ENCODE data around the gene GGA2. TPM values are rescaled to one million over a fixed set of nuclear protein-coding genes. Genes with fewer than 3 reads are reported as not detected.

GGA2 gene
- total RNA-seq, 1 experiment from 2014 or later = 26.5 TPM

- ChIA-PET POLR2A (ENCODE audit: unreplicated experiment) (interaction anchor here (0.7 kb wide), 1 partner anchor 25 kb away, joined by 5 read pairs; no protein-coding TSS in a partner anchor), CTCF (no interaction called here)
- H3K9ac ChIP-seq (ENCODE audit: low read length) = no peak overlapping the region
- no peak overlapping the region for H2AFZ ChIP-seq (ENCODE audit: low read length)
- DNase-seq (no peak), ATAC-seq (no peak)
- no TSS peak for BruUV-seq (replicated peaks)
- H3K27me3 ChIP-seq (ENCODE audit: low read length) = no peaks in the 10 kb centered on the region
- H3K9me3 ChIP-seq (ENCODE audit: low read length) = no peaks in the 10 kb centered on the region
- H3K9me2 ChIP-seq (replicated peaks; ENCODE audit: low read length) = no peaks in the 10 kb centered on the region
- intact Hi-C loops (cut with micrococcal nuclease) = no loop called here
- no peaks in the 10 kb centered on the region for H4K20me1 ChIP-seq (ENCODE audit: low read length)
- H3K4me3 ChIP-seq (ENCODE audit: low read length) = no peak overlapping the region
- H3K79me2 ChIP-seq (ENCODE audit: low read length) = no peaks in the 10 kb centered on the region
- no peaks in the 10 kb centered on the region for H3K4me1 ChIP-seq (ENCODE audit: insufficient read depth, low read length)
- H3K27ac ChIP-seq (ENCODE audit: low read length) = no peak overlapping the region
- H3K4me2 ChIP-seq (ENCODE audit: low read length) = no peak overlapping the region
- no peaks in the 10 kb centered on the region for H3F3A ChIP-seq (ENCODE audit: low read length, unreplicated experiment)
- H3K36me3 ChIP-seq (ENCODE audit: low read depth, low read length) = peaks cover 11% of the 10 kb centered on the region; the same call in 1 of the 2 replicates
- no peak for TF ChIP-seq EZH2 (IDR thresholded peaks at IDR 0.05; ENCODE audit: low read length, unreplicated experiment)
- no peak for TF ChIP-seq EZH2phosphoT487 (IDR thresholded peaks at IDR 0.05; ENCODE audit: borderline replicate concordance, low read length)
- TF ChIP-seq CTCF (conservative IDR thresholded peaks at IDR 0.05; ENCODE audit: low read depth, low read length) = no peak
These were observed 31.7 kb downstream of the GGA2 start for GRCh38 chr16:23478566-23478965.

GRCh38 chr16:23476289-23476688 lies 34.0 kb downstream of the GGA2 start:
- BruUV-seq (replicated peaks) = no TSS peak
- no peak for ATAC-seq

More at GRCh38 chr16:23476289-23476688, 34.0 kb downstream of the GGA2 start:
- Histone ChIP-seq H2AFZ (ENCODE audit: low read length) (no peak overlapping the region), H3K36me3 (ENCODE audit: low read depth, low read length) (peaks cover 11% of the 10 kb centered on the region; the same call in 1 of the 2 replicates), H3K4me1 (ENCODE audit: insufficient read depth, low read length) (no peaks in the 10 kb centered on the region), H3K4me3 (ENCODE audit: low read length) (no peak overlapping the region), H3K27ac (ENCODE audit: low read length) (no peak overlapping the region), H3K27me3 (ENCODE audit: low read length) (no peaks in the 10 kb centered on the region), H3K79me2 (ENCODE audit: low read length) (no peaks in the 10 kb centered on the region), H3K9ac (ENCODE audit: low read length) (no peak overlapping the region), H3K9me2 (replicated peaks; ENCODE audit: low read length) (no peaks in the 10 kb centered on the region), H3K9me3 (ENCODE audit: low read length) (no peaks in the 10 kb centered on the region), H3F3A (ENCODE audit: low read length, unreplicated experiment) (no peaks in the 10 kb centered on the region), H3K4me2 (ENCODE audit: low read length) (no peak overlapping the region), H4K20me1 (ENCODE audit: low read length) (no peaks in the 10 kb centered on the region)
- ChIA-PET CTCF (no interaction called here), POLR2A (ENCODE audit: unreplicated experiment) (no interaction called here)
- intact Hi-C loops (cut with micrococcal nuclease) = no loop called here
- DNase-seq = no peak
- TF ChIP-seq EZH2 (IDR thresholded peaks at IDR 0.05; ENCODE audit: low read length, unreplicated experiment) = no peak
- no peak for TF ChIP-seq EZH2phosphoT487 (IDR thresholded peaks at IDR 0.05; ENCODE audit: borderline replicate concordance, low read length)
- no peak for TF ChIP-seq CTCF (conservative IDR thresholded peaks at IDR 0.05; ENCODE audit: low read depth, low read length)
